ENCODE measurements around the gene ARMH1.
A peak's percentile ranks its signal among the peaks of the same experiment; 100 is the strongest.
"Not testable (repeated sequence)": the region's sequence is repeated elsewhere in the genome, so short reads cannot be mapped to it uniquely, and the experiment has no call there.

The ARMH1 gene

DNA sequence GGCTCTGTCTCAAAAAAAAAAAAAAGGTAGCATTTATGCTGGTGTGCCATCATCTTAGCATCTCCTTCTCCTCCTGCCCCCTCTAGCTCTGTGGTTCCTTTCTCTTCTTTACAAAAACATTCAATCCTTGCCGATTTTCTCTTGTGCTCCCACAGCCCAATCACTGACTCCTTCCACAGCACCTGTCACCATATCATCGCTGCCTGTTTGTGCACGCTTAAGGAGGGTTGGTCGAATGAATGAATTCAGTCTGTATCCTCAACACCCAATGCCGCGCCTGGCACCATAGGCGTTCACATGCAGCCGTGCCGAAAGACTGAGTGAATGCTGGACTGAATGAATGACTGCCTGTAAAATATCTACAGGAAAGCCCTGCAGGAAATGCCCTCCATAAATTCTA is 48.5 kb downstream of the ARMH1 start:
- no peak for DNase-seq (ENCODE audit: low spot score)

- DNase-seq (ENCODE audit: low spot score): no peak
Observed at GRCh38 chr1:44723496-44724295, 49.2 kb downstream of the ARMH1 start.

DNA sequence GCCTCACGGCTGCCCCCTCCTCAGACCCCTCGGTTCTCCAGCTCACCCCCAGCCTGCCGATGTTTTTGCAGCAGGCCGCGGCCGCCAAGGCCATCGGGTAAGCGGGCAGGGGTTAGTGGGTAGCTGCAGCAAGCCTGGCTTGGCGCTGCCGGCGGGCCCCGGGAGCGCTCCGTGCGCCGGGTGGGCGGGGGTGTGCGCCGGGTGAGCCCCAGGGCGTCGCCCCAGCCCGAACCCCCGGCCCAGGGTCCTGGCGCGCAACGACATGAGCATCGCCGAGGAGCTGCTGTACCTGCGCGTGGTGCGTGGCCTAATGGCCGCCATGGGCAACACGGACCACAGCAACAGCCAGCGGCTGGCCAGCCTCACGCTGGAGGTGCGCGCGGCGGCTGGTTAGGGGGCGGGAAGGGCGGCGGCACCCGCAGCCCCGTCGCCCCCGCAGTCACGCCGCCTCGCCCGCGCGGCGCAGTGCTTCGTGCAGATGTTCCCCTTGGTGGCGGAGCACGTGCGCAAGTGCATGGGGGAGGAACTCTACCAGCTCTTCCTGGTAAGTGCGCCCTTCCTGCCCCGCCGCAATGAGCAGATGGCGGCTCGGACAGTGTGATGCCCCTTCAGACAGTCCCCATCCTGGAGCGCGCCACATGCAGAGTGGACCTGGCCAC is 49.9 kb downstream of the ARMH1 start:
- no peak for DNase-seq (ENCODE audit: low spot score)

DNA sequence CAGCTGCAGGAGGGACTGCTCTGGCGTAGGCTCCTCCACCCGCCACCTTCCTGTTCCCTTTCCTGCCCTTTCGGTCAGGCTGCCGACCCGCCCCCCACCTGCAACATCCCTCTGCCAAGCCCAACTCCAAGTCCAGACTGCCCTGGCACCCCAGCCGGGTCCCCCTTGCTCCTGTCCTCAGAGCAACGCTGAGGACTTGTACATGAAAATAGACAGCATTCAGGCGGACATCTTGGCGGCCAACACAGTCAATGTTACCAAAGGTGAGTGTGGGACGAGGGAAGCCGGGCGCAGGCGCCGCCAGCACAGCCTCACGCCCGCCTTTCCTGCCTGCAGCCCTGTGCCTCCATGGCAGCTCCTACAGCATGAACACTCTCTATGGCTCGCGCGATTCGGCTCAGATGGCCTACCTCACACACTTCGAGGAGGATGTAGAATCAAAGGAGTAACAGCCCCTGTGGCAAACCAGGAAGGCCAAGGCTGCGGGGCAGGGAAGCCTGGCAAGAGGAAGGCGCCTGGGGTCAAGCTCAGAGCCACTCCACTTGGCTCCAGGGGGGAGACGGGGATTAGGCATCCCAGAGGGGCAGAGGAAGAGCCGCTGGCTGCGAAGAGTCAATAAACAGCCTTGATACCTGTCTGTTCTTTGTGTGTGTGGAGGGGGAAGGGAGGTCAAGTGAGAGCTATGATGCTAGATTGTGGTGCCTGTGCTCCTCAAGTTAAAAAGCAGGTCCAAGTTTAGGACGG is 50.6 kb downstream of the ARMH1 start:
- no peak for DNase-seq (ENCODE audit: low spot score)

GRCh38 chr1:44730741-44731512 is 56.4 kb downstream of the ARMH1 start, which contains the start of gene RNU5D-1:
Gene RNU5D-1, minus strand, starts transcription at chr1:44731170.
- DNase-seq (ENCODE audit: low spot score): peak; percentile 100

DNA sequence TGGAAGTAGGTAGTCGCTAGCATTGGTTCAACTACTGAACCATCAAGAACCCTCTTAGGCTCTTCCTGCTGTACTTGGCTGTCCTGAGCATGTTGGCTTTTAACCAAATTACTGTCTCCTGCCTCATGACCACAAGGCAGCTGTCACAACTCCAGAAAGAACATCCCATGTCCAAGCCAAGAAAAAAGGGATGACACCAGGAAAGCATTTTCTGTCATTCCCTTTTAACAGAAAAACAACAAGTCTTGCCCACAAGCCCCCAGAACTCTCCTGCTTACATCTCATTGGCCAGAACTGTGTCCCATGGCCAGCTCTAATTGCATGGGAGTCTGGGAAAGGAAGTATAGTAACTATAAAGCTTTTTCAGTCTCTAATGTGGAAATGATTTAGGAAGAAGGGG is 58.9 kb downstream of the ARMH1 start:
- peak; percentile 76 for DNase-seq (ENCODE audit: low spot score)

DNA sequence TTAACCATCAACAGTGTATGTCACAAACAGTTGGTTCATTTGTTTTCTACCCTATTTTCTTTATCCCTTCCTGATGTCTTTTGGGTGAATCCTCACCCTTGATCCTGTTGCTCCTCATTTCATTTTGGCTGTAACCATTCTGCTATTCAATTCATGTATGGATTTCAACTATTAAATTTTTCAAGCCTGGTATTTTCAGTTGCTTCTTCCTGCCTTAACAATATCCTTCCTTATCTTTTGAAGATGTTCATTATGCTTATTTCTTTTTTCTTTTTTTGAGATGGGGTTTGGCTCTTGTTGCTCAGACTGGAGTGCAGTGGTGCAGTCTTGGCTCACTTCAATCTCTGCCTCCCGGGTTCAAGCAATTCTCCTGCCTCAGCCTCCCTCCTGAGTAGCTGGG is 59.3 kb downstream of the ARMH1 start:
- no peak for DNase-seq (ENCODE audit: low spot score)

GRCh38 chr1:44735992-44736391 is 61.5 kb downstream of the ARMH1 start:
- DNase-seq (ENCODE audit: low spot score): no peak

DNA sequence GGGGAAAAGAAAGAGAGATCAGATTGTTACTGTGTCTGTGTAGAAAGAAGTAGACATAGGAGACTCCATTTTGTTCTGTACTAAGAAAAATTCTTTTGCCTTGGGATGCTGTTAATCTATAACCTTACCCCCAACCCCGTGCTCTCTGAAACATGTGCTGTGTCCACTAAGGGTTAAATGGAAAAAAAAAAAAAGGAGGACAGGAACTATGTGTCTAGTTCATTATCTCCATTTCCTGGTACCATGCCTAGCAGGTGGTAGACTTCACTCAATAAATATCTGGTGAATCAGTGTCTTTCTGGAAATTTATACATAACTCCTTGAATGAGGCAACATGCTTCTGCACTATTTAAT is 64.4 kb downstream of the ARMH1 start:
- peak; percentile 63 for DNase-seq (ENCODE audit: low spot score)

DNA sequence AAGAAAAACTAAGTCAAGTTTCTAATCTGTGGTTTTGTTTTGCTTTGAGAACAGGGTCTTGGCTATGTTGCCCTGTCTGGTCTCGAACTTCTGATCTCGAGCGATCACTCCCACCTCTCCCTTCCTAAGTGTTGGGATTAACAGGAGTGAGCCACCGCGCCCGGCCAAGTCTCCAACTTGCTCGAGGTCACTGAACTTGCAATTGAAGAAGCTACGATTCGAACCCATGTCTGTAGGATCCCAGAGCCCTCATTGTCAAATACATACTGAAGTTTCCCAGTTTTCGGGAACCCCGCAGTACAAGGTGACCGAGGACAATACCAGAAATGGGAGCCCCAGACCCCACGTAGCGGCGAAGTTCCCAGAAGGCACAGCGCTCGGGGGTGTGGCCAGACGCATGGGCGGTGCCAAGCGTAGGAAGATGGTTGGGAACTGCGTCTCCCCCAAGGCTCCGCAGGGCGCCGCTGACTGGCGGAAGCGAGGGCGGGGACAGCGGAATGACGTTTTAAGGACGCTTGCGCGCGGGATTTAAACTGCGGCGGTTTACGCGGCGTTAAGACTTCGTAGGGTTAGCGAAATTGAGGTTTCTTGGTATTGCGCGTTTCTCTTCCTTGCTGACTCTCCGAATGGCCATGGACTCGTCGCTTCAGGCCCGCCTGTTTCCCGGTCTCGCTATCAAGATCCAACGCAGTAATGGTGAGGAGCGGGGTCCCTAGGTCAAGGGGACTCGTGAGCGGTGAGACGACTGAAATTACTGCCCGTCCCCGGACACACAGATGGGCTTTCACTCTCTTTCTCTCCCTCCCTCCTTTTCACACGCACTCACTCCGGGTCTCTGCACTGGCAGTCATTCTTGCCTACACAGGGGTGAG is 65.0 kb downstream of the ARMH1 start, which contains the start of gene KIF2C:
TSS of gene KIF2C (plus strand) at position 531 of the 872 bp plus-strand sequence. CDS start at position 627, 96 bp downstream.
- DNase-seq (ENCODE audit: low spot score): peak; percentile 98

DNA sequence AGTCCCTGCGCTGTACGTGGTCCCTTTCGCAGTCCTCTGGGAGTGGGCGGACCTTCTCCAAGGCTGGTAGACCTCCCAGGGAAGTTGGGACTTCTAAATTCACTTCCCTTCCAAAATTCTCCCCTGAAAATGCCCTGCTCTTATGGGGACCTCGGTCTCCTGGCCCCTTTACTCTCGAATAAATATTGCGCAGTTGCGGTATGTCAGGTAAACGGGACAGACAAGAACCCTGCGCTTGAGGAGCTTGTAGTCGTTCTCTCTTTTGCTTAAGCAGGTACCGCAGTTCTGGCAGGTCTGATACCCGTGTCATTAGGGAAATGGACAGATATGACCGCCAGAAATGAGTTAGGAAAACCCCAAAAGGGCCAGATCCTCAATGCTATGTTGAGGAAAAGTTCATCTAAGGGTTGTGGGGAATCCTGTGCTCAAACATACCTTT is 65.7 kb downstream of the ARMH1 start:
- DNase-seq (ENCODE audit: low spot score): no peak

- DNase-seq (ENCODE audit: low spot score): no peak
Observed at GRCh38 chr1:44743211-44743610, 68.7 kb downstream of the ARMH1 start.

DNA sequence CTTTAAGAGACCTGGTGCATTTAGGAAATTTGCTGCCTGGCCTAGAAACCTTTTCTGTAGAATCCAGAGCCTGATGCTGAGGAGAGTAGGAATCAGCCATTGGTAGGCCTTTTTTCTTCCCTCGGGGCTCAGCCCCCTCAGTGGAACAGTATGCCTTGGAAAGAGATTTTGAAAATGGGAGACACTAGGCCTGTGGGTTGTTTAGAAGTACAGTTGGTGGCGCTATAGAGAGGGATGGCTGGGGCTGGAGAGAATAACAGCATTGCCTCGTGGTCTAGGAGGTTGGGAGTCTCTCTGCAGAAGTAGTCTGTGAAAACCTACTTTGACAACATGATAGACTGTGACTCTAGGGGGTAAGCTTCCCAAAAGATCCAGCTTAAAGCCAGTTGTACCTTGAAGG is 73.4 kb downstream of the ARMH1 start:
- no peak for DNase-seq (ENCODE audit: low spot score)

GRCh38 chr1:44757420-44757819 is 82.9 kb downstream of the ARMH1 start:
- no peak for DNase-seq (ENCODE audit: low spot score)

- DNase-seq (ENCODE audit: low spot score): no peak
Observed at GRCh38 chr1:44759077-44759476, 84.6 kb downstream of the ARMH1 start.

GRCh38 chr1:44760876-44761275 is 86.4 kb downstream of the ARMH1 start:
- no peak for DNase-seq (ENCODE audit: low spot score)

- DNase-seq (ENCODE audit: low spot score): not testable (repeated sequence)
Observed at GRCh38 chr1:44766421-44766820, 91.9 kb downstream of the ARMH1 start.
